ENCODE data around the gene C1QTNF8. TPM values are rescaled to one million over a fixed set of nuclear protein-coding genes. Genes with fewer than 3 reads are reported as not detected.
"Not testable (repeated sequence)": the region's sequence is repeated elsewhere in the genome, so short reads cannot be mapped to it uniquely, and the experiment has no call there.

C1QTNF8 gene
- polyA plus RNA-seq, 3 donors, result not detected

DNA sequence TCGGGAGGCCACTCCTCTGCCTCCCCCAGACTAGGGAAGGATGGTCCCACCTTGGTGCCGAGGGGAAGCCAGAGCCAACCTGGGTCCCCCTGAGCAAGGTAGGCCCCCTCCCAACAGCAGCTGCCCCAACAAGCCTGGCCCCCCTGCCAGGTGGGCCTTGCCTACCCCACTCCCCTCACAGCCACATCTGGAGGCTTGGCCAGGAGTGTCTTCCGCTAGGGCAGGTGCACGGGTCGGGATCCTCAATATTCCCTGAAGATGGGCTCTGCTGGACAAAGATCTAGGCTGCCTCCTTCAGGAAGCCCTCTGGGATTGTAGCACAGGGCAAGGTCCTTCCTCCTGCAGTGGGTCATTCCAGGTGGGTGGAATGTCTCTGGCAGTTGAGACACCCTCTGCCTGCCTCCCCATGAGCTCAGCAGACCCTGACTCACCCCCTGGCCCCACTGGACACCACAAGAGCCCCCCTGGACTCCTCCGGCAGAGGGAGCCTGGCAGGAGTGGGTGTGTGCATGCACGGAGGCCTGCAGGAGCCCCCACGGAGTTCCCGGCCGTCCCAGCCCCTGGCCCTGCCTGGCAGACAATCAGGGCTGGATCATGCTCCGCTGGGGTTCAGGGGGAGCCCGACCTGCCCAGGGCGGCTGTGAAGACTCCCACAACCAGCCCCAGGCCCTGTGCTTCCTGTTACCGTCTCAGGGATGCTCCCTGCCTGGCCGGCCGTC, 435 bp downstream of the C1QTNF8 start:
- DNase-seq (ENCODE audit: low read depth in 3 of 3, low spot score in 2 of 3), result no peak

DNA sequence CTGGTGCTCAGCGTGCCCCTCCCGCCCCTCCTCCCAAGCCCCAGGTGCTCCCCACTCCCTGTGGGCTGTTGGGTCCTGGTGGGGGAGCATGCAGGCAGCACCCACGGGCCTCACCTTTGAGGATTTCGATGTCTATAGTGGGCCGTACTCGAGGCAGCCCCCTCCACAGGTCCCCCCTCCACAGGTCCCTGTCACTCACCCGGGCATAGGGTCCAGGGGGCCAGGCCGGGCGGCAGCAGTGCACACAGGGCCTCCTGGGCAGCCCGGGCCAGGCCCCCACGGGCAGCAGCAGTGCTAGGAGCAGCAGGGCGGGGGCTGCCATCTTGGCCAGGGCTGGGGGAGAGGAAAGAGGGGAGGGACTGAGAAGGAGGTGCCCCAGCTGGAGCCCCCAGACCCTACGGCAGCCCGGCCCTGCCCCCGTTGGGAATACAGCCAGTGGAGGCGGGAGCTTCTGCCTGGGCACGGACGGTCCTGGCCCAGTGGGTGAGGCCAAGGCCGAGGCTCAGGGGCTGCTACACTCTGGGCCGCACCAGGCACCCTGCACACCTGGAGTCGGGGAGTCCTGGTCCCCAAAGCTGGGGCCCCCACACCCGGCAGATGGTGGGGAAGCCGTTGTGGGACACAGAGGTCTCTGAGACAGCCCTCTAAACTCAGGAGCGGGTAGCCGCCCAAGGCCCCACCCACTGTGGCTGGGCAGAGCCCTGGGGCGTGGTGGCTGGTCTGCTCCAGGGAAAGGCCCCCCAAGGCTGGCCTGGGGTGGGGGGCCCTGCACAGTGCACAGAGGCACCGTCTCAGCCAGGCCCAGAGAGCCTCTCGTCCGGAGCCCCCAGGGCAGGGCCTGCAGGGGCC, 1.2 kb downstream of the C1QTNF8 start:
- DNase-seq (ENCODE audit: low read depth in 3 of 3, low spot score in 2 of 3), result no peak

DNA sequence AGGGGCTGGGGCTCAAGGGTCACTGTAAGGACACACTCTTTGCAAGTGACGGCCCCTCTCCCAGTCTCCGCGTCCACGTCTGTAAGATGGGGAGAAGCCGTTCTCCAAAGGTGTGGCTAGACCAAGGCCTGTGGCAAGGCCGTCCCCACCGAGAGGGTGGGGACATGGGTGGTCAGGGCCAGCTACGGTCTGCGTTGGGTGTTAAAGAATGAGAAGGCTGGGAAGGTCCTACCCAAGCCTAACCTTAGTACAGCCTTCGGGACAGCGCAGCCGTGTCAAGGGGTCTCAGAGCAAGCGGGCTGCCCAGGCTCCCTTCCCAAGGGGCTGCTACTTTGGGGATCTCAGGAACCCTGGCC, 1.9 kb downstream of the C1QTNF8 start:
- DNase-seq (ENCODE audit: low read depth in 3 of 3, low spot score in 2 of 3), result no peak

DNA sequence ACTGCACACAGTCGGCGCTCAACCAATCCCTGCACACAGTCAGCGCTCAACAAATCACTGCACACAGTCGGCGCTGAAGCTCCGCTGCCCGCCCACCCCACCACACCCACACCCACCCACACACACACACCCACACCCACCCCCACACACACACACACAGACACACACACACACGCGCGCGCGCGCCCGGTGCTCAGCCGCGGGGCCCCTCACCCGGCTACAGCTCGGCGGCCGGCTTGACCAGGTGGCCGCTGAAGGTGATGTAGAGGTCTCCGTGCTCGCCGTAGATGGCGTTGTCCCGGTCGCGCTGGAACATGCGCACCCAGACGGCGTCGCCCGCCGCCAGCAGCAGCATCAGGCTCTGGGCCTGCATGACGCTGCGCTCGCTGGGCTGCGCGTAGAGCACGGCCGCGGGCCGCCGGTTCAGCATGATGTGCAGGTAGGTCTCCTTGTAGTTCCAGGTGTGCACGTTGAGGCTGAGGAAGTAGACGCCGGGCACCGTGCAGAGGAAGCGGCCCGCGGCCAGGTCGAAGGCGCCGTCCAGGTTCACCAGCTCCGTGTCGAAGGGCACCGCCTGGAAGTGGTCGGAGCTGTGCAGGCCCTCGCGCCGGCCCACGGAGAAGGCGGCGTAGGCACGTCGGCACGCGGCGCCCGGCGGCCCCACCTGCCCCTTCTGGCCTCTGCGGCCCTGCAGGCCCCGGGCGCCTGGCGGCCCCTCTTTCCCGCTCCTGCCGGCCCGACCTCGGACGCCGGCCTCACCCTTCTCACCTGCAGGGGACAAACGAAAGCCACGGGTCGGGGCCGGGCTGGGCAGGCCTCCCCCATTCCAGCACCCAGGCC, 2.5 kb downstream of the C1QTNF8 start:
- DNase-seq (ENCODE audit: low read depth in 3 of 3, low spot score in 2 of 3), result no peak

DNA sequence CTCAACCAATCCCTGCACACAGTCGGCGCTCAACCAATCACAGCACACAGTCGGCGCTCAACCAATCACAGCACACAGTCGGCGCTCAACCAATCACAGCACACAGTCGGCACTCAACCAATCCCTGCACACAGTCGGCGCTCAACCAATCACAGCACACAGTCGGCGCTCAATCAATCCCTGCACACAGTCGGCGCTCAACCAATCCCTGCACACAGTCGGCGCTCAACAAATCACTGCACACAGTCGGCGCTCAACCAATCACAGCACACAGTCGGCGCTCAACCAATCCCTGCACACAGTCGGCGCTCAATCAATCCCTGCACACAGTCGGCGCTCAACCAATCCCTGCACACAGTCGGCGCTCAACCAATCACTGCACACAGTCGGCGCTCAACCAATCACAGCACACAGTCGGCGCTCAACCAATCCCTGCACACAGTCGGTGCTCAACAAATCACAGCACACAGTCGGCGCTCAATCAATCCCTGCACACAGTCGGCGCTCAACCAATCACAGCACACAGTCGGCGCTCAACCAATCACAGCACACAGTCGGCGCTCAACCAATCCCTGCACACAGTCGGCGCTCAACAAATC, 3.3 kb downstream of the C1QTNF8 start:
- DNase-seq (ENCODE audit: low read depth in 3 of 3, low spot score in 2 of 3), result not testable (repeated sequence)

DNA sequence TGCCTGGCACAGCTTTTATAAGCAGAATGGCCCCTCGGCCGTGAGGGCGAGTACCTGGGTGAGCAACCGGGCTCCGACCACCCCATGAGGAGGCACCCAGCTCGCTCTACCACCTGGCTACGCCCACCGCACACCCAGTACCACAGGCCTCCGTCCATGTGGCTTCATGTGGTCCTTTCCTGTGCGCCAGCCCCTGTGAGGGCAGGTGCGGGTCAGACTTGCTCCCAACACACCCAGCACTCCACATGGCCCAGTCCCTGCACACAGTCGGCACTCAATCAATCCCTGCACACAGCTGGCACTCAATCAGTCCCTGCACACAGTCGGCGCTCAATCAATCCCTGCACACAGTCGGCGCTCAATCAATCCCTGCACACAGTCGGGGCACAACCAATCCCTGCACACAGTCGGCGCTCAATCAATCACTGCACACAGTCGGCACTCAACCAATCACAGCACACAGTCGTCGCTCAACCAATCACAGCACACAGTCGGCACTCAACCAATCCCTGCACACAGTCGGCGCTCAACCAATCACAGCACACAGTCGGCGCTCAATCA, 4.0 kb downstream of the C1QTNF8 start:
- no peak for DNase-seq (ENCODE audit: low read depth in 3 of 3, low spot score in 2 of 3)

DNA sequence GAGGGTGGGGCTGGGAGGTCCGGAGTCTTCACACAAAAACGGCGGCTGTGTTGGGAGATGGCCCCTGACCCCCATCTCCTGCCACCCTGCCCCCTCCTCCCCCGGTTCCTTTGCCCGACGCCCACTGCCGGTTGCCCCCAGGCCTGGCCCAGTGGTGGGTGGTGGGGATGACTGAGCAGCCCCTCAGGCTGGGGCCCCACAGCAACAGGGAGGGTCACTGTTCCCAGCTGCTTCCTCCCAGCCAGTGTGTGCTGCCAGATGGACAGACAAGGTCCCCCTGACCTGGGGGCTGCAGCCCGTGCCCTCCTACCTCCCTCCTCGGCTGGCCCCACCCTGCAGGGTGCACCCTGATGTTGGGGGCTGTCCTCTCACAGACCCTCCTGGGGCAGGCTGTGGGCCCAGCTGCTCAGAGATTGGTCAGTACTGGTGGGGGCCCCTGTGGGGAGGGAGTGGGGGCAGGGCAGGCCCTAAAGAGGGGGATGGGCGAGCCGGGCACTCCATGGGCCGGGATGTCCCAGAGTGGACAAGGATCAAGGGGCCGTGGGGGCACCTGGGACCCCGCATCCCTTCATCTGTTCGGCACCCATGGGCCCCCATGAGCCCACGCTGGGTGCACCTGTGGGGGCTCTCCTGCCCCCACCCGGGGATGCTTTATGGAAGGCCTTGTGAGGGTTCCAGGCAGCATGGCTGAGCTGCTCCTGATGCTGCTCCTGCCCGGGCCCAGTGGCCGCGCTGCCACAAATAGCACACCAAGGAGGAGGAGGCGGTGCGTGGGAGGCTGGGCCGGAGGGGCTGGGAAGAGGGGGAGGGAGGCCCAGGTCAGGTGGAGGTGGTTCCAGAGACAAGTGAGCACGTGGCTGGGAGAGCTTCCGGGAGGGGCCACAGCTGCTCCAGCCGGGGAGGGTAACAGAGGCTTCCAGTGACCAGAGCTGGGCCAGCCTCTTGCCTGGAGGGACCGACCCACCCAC, 5.1 kb downstream of the C1QTNF8 start:
- DNase-seq (ENCODE audit: low read depth in 3 of 3, low spot score in 2 of 3), result peak in 2 of 3 donors; percentile 52 to 55

DNA sequence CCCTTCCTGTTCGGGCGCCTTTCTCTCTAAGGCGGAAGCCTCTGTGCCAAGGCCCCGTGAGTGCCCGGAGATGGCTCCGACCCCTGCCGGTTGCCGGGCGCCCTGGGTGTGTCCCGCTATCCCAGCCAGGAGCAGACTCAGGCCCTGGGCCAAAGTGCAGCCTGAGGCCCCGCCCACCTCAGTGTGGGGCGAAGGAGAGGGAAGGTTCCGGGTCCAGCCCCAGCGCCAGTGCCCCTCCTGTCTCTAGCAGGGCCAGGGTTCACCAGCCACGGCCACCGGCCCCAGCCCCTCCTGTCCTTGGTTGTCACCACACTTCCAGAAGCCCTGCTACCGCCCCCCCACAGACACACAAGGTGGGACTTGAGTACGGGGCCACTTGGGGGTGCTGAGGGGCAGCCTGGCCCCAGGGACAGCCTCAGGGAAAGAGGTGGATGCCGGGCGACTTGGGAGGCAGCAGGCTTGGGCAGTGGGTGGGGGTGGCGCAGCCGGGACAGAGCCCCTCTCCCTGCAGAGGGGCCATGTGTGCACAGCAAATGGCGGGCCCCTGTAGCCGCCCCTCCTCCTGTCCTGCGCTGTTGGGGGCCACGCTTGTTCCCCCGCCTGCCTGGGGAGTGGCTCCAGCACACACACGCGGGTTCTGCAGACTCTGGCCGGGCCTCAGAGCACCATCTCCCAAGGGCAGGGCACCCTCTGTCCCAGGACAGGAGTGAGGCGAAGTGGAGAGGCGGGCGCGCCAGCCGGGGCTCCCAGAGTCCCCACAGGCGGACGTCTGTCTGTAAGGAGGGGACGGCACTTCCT, 6.0 kb downstream of the C1QTNF8 start:
- DNase-seq (ENCODE audit: low read depth in 3 of 3, low spot score in 2 of 3), result no peak

DNA sequence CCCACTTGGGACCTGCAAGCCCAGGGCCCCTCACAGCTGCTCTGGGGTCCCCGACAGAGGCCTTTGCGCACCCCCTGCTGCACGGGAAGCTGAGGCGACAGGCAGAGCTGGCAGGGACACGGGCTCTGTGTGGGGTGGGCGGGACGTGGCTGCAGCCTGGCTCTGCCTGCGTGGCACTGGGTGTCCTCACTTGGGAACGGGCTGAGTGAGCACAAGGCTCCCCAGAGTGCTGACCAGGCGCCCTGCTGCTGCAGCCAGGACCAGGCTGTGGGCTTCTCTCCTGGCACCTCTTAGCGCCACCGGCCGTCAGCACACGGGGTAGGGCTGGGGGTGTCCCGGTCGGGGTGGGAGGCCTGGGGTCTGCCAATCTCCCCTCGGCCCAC, 6.6 kb downstream of the C1QTNF8 start:
- no peak for DNase-seq (ENCODE audit: low read depth in 3 of 3, low spot score in 2 of 3)

DNA sequence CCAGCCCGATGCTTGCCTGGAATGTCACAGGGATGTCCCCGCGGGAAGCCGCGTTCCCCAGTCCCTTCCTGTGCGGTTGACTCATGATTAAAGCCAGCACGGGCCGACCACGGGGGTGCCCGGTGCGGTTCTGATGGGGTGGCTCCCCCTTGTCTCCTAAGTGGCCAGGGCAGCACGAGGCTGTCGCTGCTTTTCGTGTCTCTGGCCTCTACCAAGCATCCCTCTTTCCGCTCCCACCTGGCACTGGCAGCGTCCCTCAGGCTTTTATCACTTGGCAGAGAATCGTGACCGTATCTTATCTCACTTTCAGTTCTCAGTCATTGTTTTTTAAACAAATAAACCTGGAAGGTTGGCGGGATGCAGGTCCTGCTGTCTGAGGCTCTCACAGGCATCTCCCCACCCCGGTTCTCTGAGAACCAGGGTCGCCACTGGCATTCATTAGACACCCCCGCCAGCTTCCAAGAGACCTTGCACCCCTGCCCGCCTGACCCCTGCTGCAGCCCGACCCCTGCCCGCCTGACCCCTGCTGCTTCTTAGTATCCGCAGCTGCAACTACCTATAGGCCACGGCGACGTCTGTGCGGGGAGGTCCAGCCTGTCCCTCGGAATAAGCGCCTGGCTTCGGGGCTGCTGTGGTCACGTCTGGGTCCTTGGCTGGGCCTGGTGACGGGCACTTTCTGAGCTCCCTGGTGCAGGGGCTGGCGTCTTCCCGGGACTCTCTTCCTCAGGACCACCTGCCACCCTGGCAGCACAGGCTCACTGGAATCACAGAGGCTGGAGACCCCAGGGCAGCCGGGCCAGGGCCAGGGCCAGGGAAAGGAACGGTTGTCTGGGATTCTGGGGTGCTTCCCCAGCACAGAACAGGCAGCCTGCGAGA, 7.5 kb downstream of the C1QTNF8 start:
- DNase-seq (ENCODE audit: low read depth in 3 of 3, low spot score in 2 of 3), result no peak

DNA sequence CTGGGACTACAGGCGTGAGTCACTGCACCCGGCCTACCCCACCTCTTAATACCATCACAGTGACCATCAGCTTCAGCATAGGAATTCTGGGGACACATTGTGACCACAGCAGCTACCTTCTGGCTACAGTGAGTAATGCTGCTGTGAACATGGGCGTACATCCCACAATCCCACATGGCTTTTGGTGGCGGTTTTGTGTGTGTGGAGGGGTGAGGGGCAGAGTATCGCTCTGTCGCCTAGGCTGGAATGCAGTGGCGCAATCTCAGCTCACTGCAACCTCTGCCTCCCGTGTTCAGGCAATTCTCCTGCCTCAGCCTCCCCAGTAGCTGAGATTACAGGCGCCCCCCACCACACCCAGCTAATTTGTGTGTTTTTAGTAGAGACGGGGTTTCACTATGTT, 9.6 kb downstream of the C1QTNF8 start:
- not testable (repeated sequence) for DNase-seq (ENCODE audit: low read depth in 3 of 3, low spot score in 2 of 3)

DNA sequence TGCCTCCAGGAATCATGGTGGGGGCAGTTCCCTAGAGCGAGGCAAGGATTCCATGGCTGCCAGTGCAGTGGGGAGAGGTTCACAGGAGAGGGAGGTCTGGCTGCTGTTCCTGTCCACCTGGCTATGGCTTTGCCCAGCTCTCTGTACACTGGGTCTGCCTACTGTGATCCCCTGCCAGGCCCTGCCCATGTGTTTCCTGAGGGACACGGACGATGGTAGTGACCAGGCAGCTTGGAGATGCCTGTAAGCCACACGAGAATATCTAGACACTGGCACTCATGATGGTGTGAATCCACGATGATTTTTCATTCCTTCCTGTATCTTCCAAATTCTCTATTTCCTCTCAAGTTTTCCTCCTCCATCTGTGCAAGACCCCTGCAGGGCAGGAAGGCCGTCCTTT, 11.1 kb downstream of the C1QTNF8 start:
- no peak for DNase-seq (ENCODE audit: low read depth in 3 of 3, low spot score in 2 of 3)

DNA sequence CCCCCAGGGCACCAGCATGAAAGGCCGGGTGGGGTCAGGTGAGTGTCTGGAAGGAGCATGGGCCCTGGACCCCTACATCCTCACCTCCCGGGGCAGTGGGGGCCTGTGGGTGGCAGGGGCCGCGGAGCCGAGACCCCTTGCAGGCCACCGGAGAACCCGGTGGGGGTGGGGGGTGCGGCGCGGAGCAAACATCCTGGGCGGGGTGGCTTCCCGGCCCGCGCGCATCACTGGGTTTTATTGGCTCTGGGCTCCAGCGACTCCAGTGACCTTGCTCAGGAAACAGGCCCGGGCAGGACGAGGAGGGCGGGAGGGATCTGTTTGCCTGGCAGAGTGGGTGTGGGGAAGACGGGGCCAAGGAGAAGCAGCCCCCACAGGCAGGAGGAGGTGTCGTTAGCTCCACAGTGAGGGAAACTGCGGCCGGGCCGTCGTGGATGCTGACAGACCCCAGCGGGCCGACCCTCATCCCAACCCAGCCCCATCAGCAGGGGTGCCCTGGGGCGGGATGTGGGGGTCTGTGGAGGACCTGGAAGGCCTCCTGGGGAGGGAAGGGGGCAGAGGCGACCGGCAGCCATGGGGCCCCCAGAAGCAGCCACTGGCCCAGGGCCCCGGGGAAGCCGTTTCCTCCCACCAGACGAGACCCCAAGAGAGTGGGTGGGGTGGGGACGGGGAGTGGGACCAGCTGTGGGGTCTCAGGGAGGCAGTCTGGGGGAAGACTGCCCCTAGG, 12.9 kb downstream of the C1QTNF8 start:
- DNase-seq (ENCODE audit: low read depth in 3 of 3, low spot score in 2 of 3), result peak in 1 of 3 donors; percentile 51

DNA sequence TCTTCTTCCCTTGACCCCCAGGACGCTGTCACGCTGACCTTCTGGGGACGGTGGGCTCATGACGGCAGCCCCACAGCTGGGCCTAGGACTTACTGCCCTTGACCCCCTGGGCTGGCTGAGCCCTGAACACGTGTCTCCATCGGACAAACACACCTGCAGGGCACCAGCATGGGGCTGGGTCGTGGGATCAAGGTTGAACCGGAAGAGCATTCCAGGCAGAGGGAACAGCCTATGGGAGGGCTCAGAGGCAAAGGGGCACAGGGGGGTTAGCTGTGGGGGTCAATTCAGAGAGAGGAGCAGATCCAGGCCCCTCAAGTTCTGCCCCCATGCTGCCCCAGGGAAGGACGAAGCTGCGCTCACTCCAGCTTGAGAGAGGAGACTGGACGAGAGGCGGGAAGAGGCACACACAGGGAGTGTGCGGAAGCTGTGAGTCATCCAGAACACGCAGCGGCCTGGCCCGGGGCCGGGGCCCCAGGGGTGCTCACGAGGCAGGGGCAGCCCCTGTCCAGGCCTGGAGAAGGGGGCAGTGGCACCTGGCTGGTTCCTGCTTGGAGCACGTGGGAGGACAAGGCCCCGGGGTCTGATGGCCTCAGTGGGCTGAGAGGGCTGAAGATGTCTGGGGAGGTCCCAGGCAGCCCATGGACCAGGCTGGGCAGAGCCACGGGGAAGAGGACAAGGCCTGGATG, 13.6 kb downstream of the C1QTNF8 start:
- no peak for DNase-seq (ENCODE audit: low read depth in 3 of 3, low spot score in 2 of 3)

DNA sequence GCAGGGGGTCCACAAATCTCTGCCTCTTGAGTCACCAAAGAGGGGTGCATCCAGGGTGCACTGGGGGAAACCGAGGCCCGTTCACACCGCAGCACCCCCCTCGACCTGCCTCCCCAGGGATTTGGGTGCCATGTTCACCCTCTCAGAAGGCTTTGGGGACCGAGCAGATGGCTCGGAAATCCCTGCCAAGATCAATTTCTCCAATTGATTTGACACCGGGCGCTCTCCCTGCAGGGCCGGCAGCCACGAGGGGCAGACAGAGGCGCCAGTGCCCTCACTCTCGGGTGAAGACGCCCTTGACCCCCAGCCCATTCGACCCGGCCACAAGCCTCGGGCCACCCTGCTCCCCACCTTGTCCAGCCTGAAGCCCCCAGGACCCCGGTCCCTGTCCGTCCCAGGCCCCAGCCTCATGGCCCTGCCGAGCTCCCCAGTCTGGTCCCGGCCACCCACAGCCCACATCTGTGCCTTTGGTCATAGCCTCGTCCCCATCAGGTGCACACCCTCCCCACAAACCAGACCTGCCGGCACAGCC, 14.2 kb downstream of the C1QTNF8 start:
- no peak for DNase-seq (ENCODE audit: low read depth in 3 of 3, low spot score in 2 of 3)
